HS-5 (cell line): ENCODE measurements around the gene UBXN1.

Experiments
- DNase-seq: peaks from one replicate; pipeline ENCODE4 v3.0.0-alpha.2; 2012; ENCODE audit warnings: low read depth

Gene UBXN1

GRCh38 chr11:62645946-62646824 is 32.7 kb downstream of the UBXN1 start, which contains the start of gene GANAB:
Gene GANAB, minus strand, starts transcription at chr11:62646613. Its CDS starts 14 bp downstream, at chr11:62646599.
- DNase-seq: peak; percentile 86

- no peak for DNase-seq
Measured at GRCh38 chr11:62645671-62645945, 33.3 kb downstream of the UBXN1 start.

DNA sequence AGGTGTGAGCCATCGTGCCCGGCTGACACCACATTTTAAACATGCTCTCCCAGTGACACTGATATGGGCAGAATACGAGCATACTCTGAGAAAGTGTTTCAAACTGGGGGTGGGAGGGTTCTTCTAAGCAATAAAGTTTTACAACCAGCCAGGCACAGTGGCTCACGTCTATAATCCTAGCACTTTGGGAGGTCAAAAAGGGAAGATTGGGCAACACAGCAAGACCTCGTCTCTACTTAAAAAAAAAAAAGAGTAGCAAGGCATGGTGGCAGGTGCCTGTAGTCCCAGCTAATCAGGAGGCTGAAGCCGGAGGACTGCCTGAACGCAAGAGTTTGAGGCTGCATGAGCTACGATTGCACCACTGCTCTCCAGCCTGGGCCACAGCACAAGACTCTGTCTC is 34.7 kb downstream of the UBXN1 start:
- no peak for DNase-seq

- DNase-seq: no peak
Measured at GRCh38 chr11:62632492-62632891, 46.4 kb downstream of the UBXN1 start.

- DNase-seq: no peak
Measured at GRCh38 chr11:62627713-62628112, 51.2 kb downstream of the UBXN1 start.
